A673 (cell line): ENCODE data around the gene ADRM1. TPM values are rescaled to one million over a fixed set of nuclear protein-coding genes. Genes with fewer than 3 reads are reported as not detected.

ENCODE experiments used
- BruUV-seq: library from RNA; stranded (reverse); fragments of 400-500 nt; replicated peaks from 2 replicates; lab custom pipeline; 2021; lab: Mats Ljungman, UMichigan
- CTCF ChIA-PET: fragments of 300-600 bp; sonication (Branson Sonifier 250); formaldehyde crosslinking; loops from one replicate; lab custom pipeline; 2022; ENCODE audit warnings: antibody characterized with exemption; lab: Charles Lee
- POLR2A ChIA-PET: fragments of 300-600 bp; sonication (Branson Sonifier 250); formaldehyde crosslinking; loops from one replicate; lab custom pipeline; 2022; ENCODE audit warnings: antibody characterized with exemption; ENCODE audit not compliant: low non-redundant PET; lab: Charles Lee
- DNase-seq: peaks from one replicate; pipeline ENCODE4 v3.0.0-alpha.2; 2015; ENCODE audit warnings: low spot score
- H3K27ac ChIP-seq: fragments of 200-600 bp; sonication (generic); 2 replicates; pipeline ENCODE4 v1.5.1; 2016; ENCODE audit warnings: mixed run types, low read depth, mild to moderate bottlenecking, mixed read lengths, antibody characterized with exemption, low read length; ENCODE audit not compliant: poor library complexity, severe bottlenecking
- H3K27me3 ChIP-seq: fragments of 200-600 bp; sonication (generic); replicated peaks from 2 replicates; pipeline ENCODE4 v1.6.1; 2017; ENCODE audit warnings: mixed run types, low read depth, mild to moderate bottlenecking, mixed read lengths, antibody characterized with exemption, low read length; ENCODE audit not compliant: insufficient read depth, poor library complexity
- H3K36me3 ChIP-seq: fragments of 200-600 bp; sonication (generic); 2 replicates; pipeline ENCODE4 v1.6.1; 2016; ENCODE audit warnings: mixed run types, mild to moderate bottlenecking, mixed read lengths, antibody characterized with exemption, low read length; ENCODE audit not compliant: insufficient read depth, poor library complexity, severe bottlenecking
- H3K4me1 ChIP-seq: fragments of 200-600 bp; sonication (generic); 2 replicates; pipeline ENCODE4 v1.6.1; 2017; ENCODE audit warnings: mixed run types, mild to moderate bottlenecking, mixed read lengths, antibody characterized with exemption, low read length; ENCODE audit not compliant: insufficient read depth, poor library complexity, severe bottlenecking
- H3K4me3 ChIP-seq: fragments of 200-600 bp; sonication (generic); 2 replicates; pipeline ENCODE4 v1.5.1; 2016; ENCODE audit warnings: low read depth, mixed run types, mild to moderate bottlenecking, mixed read lengths, low read length; ENCODE audit not compliant: poor library complexity, severe bottlenecking
- H3K9me3 ChIP-seq: fragments of 200-600 bp; sonication (generic); 2 replicates; pipeline ENCODE4 v1.6.1; 2016; ENCODE audit warnings: mixed run types, low read depth, mild to moderate bottlenecking, mixed read lengths, antibody characterized with exemption, low read length; ENCODE audit not compliant: poor library complexity, severe bottlenecking
- EZH2 ChIP-seq: fragments of 200-600 bp; sonication (generic); IDR thresholded peaks from 2 replicates; pipeline ENCODE4 v1.6.1; 2017; ENCODE audit warnings: borderline replicate concordance, low read depth, mild to moderate bottlenecking, mixed read lengths, antibody characterized with exemption, low read length; ENCODE audit not compliant: poor library complexity, severe bottlenecking
- intact Hi-C: fragments of 100-400 bp; cut with micrococcal nuclease; formaldehyde crosslinking; loops from one replicate; pipeline ENCODE4 v1.10.0; 2022; ENCODE audit not compliant: unreplicated experiment
- total RNA-seq: library from RNA; stranded (reverse); gene quantifications from 2 replicates; pipeline ENCODE4 v1.2.3, GENCODE V29; 2021
- TF ChIP-seq, protein P1 (sequence below): fragments of 300-800, 200-600 bp; sonication (generic); conservative IDR thresholded peaks from 2 replicates; pipeline ENCODE4 v1.5.1; 2017; ENCODE audit warnings: low read depth, mild to moderate bottlenecking, antibody characterized with exemption, low read length, moderate library complexity, mixed read lengths

Gene ADRM1
- total RNA-seq, 1 experiment from 2014 or later: 252 TPM

DNA sequence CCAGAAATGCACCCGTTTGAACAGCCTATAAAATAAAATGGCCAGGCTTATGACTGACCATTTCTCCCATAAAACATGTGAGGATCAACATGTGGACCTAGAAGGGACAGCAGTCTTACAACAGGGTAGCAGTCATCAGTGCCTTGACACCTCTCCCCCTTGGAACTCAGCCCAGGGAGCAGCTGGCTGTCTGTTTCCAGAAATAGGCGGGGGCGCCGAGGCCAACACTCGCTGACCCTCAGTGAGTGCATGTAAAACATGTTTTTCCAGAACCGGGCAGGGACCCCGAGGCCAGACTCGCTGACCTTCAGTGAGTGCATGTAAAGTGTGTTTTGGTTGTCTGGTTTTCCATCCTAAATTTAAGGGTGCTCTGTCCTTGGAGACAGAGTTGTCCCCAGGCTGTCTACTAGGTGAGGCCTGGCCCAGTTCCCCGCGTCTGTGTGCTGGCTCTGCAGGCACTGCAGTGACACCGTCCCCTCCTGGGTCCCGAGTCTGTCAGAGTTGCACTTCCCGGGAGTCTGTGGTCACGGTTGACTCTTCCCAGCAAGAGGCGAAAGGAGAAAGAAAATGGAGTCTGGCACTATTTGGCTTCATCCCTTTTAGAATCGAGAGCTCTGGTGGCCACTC is 19.8 kb upstream of the ADRM1 start:
- intact Hi-C loops: no loop called here
- TF ChIP-seq, protein P1, sequence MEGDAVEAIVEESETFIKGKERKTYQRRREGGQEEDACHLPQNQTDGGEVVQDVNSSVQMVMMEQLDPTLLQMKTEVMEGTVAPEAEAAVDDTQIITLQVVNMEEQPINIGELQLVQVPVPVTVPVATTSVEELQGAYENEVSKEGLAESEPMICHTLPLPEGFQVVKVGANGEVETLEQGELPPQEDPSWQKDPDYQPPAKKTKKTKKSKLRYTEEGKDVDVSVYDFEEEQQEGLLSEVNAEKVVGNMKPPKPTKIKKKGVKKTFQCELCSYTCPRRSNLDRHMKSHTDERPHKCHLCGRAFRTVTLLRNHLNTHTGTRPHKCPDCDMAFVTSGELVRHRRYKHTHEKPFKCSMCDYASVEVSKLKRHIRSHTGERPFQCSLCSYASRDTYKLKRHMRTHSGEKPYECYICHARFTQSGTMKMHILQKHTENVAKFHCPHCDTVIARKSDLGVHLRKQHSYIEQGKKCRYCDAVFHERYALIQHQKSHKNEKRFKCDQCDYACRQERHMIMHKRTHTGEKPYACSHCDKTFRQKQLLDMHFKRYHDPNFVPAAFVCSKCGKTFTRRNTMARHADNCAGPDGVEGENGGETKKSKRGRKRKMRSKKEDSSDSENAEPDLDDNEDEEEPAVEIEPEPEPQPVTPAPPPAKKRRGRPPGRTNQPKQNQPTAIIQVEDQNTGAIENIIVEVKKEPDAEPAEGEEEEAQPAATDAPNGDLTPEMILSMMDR: no peak
- no peak for TF ChIP-seq EZH2
- ChIA-PET CTCF (no interaction called here), POLR2A (no interaction called here)
- Histone ChIP-seq H3K4me3 (no peak overlapping the region), H3K27ac (no peak overlapping the region), H3K4me1 (no peaks in the 10 kb centered on the region), H3K27me3 (no peaks in the 10 kb centered on the region), H3K9me3 (no peaks in the 10 kb centered on the region), H3K36me3 (peaks cover 20% of the 10 kb centered on the region)
- no peak for DNase-seq
- BruUV-seq: no TSS peak

GRCh38 chr20:62284448-62284847 is 18.3 kb upstream of the ADRM1 start:
- no peak overlapping the region for H3K4me3 ChIP-seq
- H3K4me1 ChIP-seq: no peaks in the 10 kb centered on the region
- ChIA-PET POLR2A (no interaction called here), CTCF (no interaction called here)
- intact Hi-C loops: no loop called here
- no peak for TF ChIP-seq EZH2
- TF ChIP-seq, protein P1: no peak
- no peaks in the 10 kb centered on the region for H3K27me3 ChIP-seq
- H3K27ac ChIP-seq: no peak overlapping the region
- no TSS peak for BruUV-seq
- peaks cover 17% of the 10 kb centered on the region for H3K36me3 ChIP-seq
- no peak for DNase-seq
- H3K9me3 ChIP-seq: no peaks in the 10 kb centered on the region

DNA sequence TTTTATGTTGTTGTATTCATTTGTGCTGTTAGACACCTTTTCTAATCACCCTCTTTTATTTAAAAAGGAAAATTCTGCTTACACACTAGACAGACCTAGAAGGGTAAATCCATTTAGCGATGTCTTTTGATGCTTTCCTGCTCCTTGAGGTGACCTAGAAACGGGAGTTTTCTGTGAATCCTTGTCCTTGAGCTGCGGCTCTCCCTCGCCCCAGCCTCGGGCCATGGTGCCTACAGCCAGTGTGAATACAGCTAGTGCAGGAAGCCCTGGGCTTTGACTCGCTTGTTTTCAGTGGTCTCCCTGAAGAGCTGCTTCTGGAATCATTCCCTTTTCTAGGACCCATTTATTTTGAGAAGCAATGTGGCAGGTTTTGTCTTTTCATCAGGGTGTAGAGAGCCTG is 17.6 kb upstream of the ADRM1 start:
- POLR2A ChIA-PET: no interaction called here
- no TSS peak for BruUV-seq
- Histone ChIP-seq H3K27ac (no peak overlapping the region), H3K27me3 (no peaks in the 10 kb centered on the region), H3K4me1 (no peaks in the 10 kb centered on the region), H3K36me3 (peaks cover 12% of the 10 kb centered on the region), H3K4me3 (no peak overlapping the region), H3K9me3 (no peaks in the 10 kb centered on the region)
- intact Hi-C loops: no loop called here
- no peak for TF ChIP-seq EZH2
- TF ChIP-seq, protein P1: no peak
- DNase-seq: no peak
- CTCF ChIA-PET: no interaction called here
